HG02973 (cell line): ENCODE results near the gene ITPR1.
"Not testable (repeated sequence)": the region's sequence is repeated elsewhere in the genome, so short reads cannot be mapped to it uniquely, and the experiment has no call there.

Experiments
- ATAC-seq: cut with Tn5 transposase; IDR thresholded peaks from one replicate; pipeline ENCODE4 v1.9.1; 2021; ENCODE audit warnings: moderate library complexity; ENCODE audit not compliant: unreplicated experiment

The ITPR1 gene

GRCh38 chr3:4493014-4493940, at the start of gene ITPR1:
Gene ITPR1, plus strand, starts transcription at chr3:4493348. Its CDS starts 23,144 bp downstream, at chr3:4516492.
- ATAC-seq = peak; percentile 94

DNA sequence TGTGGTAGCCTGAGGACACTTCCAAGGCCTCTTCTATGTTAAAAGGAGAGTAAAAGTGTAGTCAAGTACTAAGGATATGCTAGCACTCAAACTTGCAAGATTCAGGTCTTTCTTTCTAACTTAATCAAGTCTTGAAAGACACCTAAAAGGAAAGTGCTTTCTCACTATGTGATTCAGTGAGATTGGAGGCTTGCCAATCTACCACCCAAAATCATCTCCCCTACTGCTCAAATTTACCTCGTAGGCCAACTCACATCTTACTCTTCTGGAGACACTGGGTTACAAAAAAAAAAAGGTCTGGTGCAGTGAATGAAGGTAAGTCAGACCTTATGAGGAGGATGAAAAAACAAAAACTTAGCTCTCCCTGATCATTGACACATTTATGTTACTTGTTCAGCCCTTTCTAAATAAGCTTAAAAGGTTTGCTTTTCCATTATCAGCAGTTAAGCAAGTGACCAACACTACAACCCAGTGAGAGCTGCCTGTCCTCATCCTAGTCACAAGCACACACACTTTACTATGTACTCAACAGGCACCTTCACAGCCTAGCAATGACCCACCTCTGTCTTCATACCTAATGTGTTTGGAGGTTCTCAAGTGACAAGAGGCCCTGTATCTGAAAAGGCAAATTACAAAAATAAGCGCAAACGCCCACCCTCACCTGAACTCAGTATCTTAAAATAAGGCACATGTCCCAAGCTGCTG, 45.7 kb upstream of the ITPR1 start:
- no peak for ATAC-seq

GRCh38 chr3:4448187-4448586, 45.0 kb upstream of the ITPR1 start:
- ATAC-seq = no peak

GRCh38 chr3:4449043-4449805, 43.9 kb upstream of the ITPR1 start:
- no peak for ATAC-seq

GRCh38 chr3:4454142-4454541, 39.0 kb upstream of the ITPR1 start:
- no peak for ATAC-seq

GRCh38 chr3:4456780-4457179, 36.4 kb upstream of the ITPR1 start:
- ATAC-seq = not testable (repeated sequence)

DNA sequence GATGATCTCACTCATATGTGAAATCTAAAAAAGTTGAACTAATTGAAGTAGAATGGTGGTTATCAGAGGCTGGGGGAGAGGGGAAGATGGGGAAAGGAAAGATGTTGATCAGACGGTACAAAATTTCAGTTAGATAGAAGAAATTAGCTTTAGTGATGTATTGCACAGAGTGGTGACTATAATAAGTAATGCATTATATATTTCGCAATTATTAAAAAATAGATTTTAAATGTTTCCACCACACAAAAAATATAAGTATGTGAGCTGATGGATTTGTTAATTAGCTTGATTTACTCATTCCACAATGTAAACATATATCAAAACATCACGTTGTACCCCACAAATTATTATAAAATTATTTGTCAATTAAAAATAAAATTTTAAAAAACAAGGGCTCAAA, 34.2 kb upstream of the ITPR1 start:
- no peak for ATAC-seq

DNA sequence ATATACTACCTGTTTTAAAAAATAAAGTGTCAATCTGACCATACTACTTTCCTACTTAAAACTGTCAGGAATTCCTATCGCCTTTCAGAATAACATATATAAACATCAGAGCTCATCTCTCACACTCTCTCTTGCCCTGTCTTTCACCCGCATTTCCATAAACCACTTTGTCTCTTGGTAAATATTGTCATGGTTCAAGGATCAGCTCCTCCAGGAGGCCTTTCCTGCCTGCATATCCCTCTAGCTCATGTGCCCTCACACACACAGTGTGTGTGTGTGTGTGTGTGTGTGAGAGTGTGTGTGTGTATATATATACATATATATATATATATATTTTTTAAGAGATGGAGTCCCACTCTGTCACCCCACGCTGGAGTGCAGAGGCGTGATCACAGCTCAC, 32.8 kb upstream of the ITPR1 start:
- no peak for ATAC-seq

- ATAC-seq = no peak
Observed at GRCh38 chr3:4461468-4462090, 31.6 kb upstream of the ITPR1 start.

DNA sequence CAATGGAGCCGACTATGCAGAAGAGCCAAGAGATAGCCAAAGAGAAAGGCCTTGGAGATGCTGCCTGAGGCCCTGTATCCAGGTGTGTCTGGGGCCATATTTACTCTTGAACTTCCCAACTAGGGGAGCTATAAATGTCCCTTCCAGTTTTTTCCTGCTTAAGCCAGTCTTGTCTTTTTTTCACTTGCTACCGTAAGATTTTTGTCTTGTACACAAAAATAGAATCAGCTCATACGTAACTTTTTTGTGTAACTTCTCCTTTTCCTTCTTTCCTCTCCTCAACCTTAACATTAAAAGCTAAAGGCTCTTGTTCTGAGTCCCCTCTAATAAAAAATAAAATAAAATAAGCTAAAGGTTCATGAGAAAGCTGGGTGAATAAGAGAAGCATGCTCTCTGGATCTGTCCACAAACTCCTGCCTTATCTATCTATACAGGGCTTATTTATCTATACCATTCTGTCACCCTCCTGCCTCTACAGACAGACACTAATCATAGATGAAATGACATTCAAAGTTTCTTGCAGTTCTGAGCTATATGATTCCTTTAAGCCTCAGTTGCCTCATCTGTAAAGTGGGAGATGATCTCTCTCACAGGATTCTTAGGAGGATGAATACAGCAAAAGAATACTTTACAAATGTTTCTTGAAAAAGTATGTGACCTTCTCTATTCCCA, 30.6 kb upstream of the ITPR1 start:
- no peak for ATAC-seq

DNA sequence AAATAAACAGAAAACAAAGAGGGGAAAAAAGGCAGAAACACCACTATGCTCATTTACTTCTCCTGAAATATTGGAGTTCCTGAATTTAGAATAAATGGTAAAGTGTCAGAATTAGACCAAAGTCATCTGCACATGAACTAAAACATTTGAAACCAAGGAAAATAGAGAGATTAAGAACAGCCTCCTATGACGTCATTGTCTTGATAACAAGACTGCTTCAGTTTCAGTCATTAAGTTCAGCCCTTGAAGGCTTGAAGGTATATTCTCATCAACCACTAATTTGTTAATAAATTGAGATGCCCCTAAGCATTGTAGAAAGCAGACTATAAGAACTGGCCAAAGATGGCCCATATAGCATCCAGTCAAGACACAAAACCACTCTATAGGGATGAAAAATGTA, 28.6 kb upstream of the ITPR1 start:
- ATAC-seq = no peak

GRCh38 chr3:4466741-4467521, 26.2 kb upstream of the ITPR1 start, which contains the start of gene SUMF1:
Gene SUMF1, minus strand, starts transcription at chr3:4467269. Its CDS starts 24 bp downstream, at chr3:4467245.
- ATAC-seq = peak; percentile 99

GRCh38 chr3:4467522-4467867, 25.7 kb upstream of the ITPR1 start:
- ATAC-seq = no peak

GRCh38 chr3:4471907-4472306, 21.2 kb upstream of the ITPR1 start:
- no peak for ATAC-seq

DNA sequence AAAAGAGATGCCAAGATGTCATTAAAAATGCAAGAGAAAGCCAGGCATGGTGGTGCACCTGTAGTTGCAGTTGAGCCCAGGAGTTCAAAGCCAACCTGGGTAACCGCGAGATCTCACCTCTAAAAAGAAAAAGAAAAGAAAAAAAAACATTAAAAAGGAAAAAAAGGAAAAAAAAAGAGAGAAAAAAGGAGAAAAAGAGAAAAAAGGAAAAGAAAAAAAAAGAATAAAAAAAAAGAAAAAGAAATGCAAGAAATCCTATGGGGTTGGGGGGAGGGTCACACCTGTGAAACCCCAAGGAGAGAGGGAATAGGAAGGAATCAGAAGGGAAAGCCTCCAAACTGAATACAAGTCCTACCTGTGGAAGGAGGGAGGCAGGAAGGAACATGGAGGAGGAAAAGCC, 20.8 kb upstream of the ITPR1 start:
- ATAC-seq = no peak

DNA sequence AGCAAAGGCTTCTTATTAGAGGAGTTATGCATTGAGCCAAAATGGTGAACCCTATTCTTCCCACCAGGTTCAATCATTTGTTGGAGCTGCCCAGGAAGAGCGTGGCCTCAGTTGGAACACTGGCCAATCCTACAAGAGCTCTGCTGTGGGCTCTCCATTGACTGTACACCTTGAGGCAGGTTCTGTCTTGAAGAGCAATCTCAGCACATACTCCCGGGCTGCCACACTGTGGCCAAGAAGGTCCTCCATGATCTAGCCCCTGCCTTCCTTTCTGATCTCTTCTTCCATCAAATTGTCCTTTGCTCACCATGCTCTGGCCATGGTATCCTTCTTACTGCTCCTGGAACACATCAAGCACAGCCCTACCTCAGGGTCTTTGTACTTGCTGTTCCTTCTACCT, 20.4 kb upstream of the ITPR1 start:
- ATAC-seq = no peak

DNA sequence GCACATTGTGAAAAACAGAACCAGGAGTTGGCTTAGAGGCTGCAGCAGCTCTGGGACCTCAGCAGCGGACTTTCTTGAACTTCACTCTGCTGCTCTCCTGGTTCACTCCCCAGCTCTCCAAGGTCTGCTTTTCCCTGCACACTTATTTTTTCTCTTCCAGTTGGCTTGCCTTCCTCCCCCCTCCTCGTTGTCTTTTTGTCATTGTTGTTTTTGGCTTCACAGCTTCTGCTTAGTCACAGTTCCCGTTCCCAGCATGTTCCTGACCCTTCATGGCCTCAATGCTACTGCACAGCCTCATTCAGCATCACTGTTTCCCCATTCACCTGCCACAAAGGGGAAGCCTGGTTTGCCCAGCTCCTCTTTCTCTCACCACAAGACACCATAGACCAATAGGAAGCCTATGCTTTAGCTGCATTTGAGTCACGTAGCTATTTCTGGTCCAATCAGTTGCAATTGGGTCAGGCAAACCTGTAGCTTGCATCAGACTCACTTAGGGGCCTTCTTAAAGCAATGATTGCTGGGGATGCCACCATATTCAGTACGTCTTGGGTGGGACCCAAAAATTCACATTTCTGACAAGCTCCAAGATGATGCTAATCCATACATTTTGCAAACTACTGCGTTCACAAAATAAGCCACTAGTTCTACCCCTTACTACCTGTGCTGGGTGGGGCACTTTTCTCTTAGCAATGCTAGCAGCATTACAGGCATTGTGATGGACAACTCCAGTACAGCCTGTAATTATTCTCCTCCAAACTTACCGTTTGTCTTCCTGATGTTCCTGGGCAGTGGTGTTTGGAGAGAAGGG, 18.3 kb upstream of the ITPR1 start:
- ATAC-seq = peak; percentile 66

DNA sequence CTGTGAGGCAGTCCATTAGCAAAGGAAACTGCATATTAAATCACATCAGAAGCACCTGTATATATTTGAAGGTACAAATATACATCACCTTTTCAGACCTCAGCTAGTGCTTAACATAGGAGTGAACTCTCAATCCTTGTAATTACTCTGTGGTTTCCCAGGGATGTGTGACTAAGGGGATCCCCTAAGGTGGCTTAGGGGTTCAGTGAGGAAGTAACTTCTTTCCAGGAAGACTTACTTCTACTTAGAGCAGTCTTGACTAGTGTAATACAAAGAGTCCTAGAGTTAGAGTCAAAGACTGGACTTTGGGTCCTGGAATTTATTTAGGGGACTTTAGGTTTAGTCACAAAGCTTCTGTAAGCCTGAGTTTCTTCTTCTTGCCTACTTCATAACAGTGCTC, 17.3 kb upstream of the ITPR1 start:
- no peak for ATAC-seq

DNA sequence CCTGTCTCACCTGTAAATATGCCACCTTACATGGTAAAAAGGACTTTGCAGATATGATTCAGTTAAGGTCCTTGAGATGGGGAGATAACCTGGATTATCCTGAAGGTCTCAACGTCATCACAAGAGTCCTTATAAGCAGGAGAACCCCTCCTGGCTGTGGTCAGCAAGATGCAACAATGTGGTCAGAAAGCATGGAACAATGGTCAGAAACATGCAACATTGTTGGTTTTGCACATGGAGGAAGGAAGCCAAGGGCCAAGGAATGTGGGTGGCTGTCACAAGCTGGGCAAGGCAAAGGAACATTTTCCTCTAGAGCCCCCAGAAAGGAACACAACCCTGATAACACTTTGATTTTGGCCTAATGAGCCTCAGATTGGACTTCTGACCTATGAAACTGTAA, 16.7 kb upstream of the ITPR1 start:
- ATAC-seq = no peak
